H9 (cell line): ENCODE measurements around the gene GRIK3. TPM values are rescaled to one million over a fixed set of nuclear protein-coding genes. Genes with fewer than 3 reads are reported as not detected.

ENCODE experiments used
- DNase-seq: peaks from one replicate; pipeline ENCODE4 v3.0.0-alpha.2; 2017
- H2AFZ ChIP-seq: one replicate; pipeline ENCODE4 v1.6.1; 2013; ENCODE audit warnings: mild to moderate bottlenecking, low read length, control low read depth, moderate library complexity
- H2AK5ac ChIP-seq: 2 replicates; pipeline ENCODE4 v1.6.1; 2013; ENCODE audit warnings: low read length, control low read depth, mixed read lengths; ENCODE audit not compliant: insufficient read length
- H2BK120ac ChIP-seq: one replicate; pipeline ENCODE4 v1.6.1; 2013; ENCODE audit warnings: low read depth, mild to moderate bottlenecking, low read length, control low read depth, inconsistent platforms; ENCODE audit not compliant: poor library complexity, severe bottlenecking
- H2BK12ac ChIP-seq: 2 replicates; pipeline ENCODE4 v1.6.1; 2013; ENCODE audit warnings: low read length, control low read depth, mixed read lengths, low read depth; ENCODE audit not compliant: insufficient read length
- H2BK15ac ChIP-seq: 2 replicates; pipeline ENCODE4 v1.6.1; 2013; ENCODE audit warnings: low read depth, low read length, control low read depth
- H2BK20ac ChIP-seq: one replicate; pipeline ENCODE4 v1.6.1; 2013; ENCODE audit warnings: low read depth, mild to moderate bottlenecking, low read length, control low read depth, inconsistent platforms; ENCODE audit not compliant: poor library complexity, severe bottlenecking
- H2BK5ac ChIP-seq: 2 replicates; pipeline ENCODE4 v1.6.1; 2013; ENCODE audit warnings: low read length, control low read depth, mixed read lengths; ENCODE audit not compliant: insufficient read length
- H3K14ac ChIP-seq: 2 replicates; pipeline ENCODE4 v1.6.1; 2013; ENCODE audit warnings: low read length, control low read depth; ENCODE audit not compliant: insufficient read depth
- H3K18ac ChIP-seq: 2 replicates; pipeline ENCODE4 v1.6.1; 2013; ENCODE audit warnings: low read depth, mild to moderate bottlenecking, mixed read lengths, low read length, control low read depth; ENCODE audit not compliant: insufficient read length
- H3K23ac ChIP-seq: 2 replicates; pipeline ENCODE4 v1.6.1; 2013; ENCODE audit warnings: low read length, control low read depth, mixed read lengths, low read depth; ENCODE audit not compliant: insufficient read length
- H3K23me2 ChIP-seq: 2 replicates; pipeline ENCODE4 v1.6.1; 2013; ENCODE audit warnings: low read depth, mild to moderate bottlenecking, mixed read lengths, low read length, control low read depth; ENCODE audit not compliant: insufficient read length, poor library complexity, severe bottlenecking
- H3K27ac ChIP-seq: 2 replicates; pipeline ENCODE4 v1.5.1; 2013; ENCODE audit warnings: low read length, control low read depth, mixed read lengths, low read depth; ENCODE audit not compliant: insufficient read length
- H3K27me3 ChIP-seq: 2 replicates; pipeline ENCODE4 v1.6.1; 2013; ENCODE audit warnings: low read length, control low read depth, inconsistent platforms; ENCODE audit not compliant: insufficient read depth
- H3K4ac ChIP-seq: 2 replicates; pipeline ENCODE4 v1.6.1; 2013; ENCODE audit warnings: low read depth, mild to moderate bottlenecking, control low read depth, inconsistent platforms, low read length, moderate library complexity
- H3K4me1 ChIP-seq: 2 replicates; pipeline ENCODE4 v1.6.1; 2013; ENCODE audit warnings: low read length, control low read depth, inconsistent platforms; ENCODE audit not compliant: insufficient read depth
- H3K4me2 ChIP-seq: 2 replicates; pipeline ENCODE4 v1.6.1; 2013; ENCODE audit warnings: low read length, control low read depth, mixed read lengths; ENCODE audit not compliant: insufficient read length, insufficient read depth
- H3K56ac ChIP-seq: 2 replicates; pipeline ENCODE4 v1.6.1; 2013; ENCODE audit warnings: low read depth, mild to moderate bottlenecking, mixed read lengths, low read length, control low read depth; ENCODE audit not compliant: insufficient read length
- H3K79me1 ChIP-seq: 2 replicates; pipeline ENCODE4 v1.6.1; 2013; ENCODE audit warnings: low read depth, mild to moderate bottlenecking, moderate library complexity, low read length, control low read depth, inconsistent platforms; ENCODE audit not compliant: insufficient read depth, poor library complexity, severe bottlenecking
- H3K79me2 ChIP-seq: 2 replicates; pipeline ENCODE4 v1.6.1; 2013; ENCODE audit warnings: low read length, control low read depth, inconsistent platforms; ENCODE audit not compliant: insufficient read depth
- H3K9ac ChIP-seq: 2 replicates; pipeline ENCODE4 v1.6.1; 2013; ENCODE audit warnings: low read length, control low read depth, mixed read lengths; ENCODE audit not compliant: insufficient read length; ENCODE audit errors: extremely low read depth
- H3K9me3 ChIP-seq: one replicate; pipeline ENCODE4 v1.6.1; 2013; ENCODE audit warnings: low read depth, low read length, inconsistent platforms; ENCODE audit not compliant: control insufficient read depth
- H3T11ph ChIP-seq: one replicate; pipeline ENCODE4 v1.6.1; 2013; ENCODE audit warnings: mild to moderate bottlenecking, low read length, control low read depth, inconsistent platforms
- H4K20me1 ChIP-seq: one replicate; pipeline ENCODE4 v1.6.1; 2013; ENCODE audit not compliant: control insufficient read depth, insufficient read length, insufficient read depth
- H4K5ac ChIP-seq: 2 replicates; pipeline ENCODE4 v1.6.1; 2013; ENCODE audit warnings: low read depth, mild to moderate bottlenecking, mixed read lengths, low read length, control low read depth; ENCODE audit not compliant: insufficient read length
- H4K8ac ChIP-seq: replicated peaks from 2 replicates; pipeline ENCODE4 v1.6.1; 2013; ENCODE audit warnings: low read length, control low read depth, mixed read lengths, low read depth; ENCODE audit not compliant: insufficient read length
- H4K91ac ChIP-seq: 2 replicates; pipeline ENCODE4 v1.6.1; 2013; ENCODE audit warnings: low read depth, mild to moderate bottlenecking, moderate library complexity, mixed read lengths, low read length, control low read depth; ENCODE audit not compliant: insufficient read length
- H3K27ac Mint-ChIP-seq, 3 experiments: 2 replicates in 2 of 3; 3 replicates in 1 of 3; pipeline ENCODE4 v1.8.0; 2020 to 2021; ENCODE audit warnings: mixed read lengths in 3 of 3, mild to moderate bottlenecking in 1 of 3, moderate library complexity in 1 of 3
- H3K27me3 Mint-ChIP-seq: 2 replicates; pipeline ENCODE4 v1.8.0; 2021; ENCODE audit warnings: low read depth, mild to moderate bottlenecking, moderate library complexity, mixed read lengths
- H3K36me3 Mint-ChIP-seq, 3 experiments: 2 replicates in 2 of 3; 3 replicates in 1 of 3; pipeline ENCODE4 v1.8.0; 2020 to 2021; ENCODE audit warnings: low read depth in 3 of 3, mixed read lengths in 3 of 3; ENCODE audit not compliant: insufficient read depth in 1 of 3
- H3K4me1 Mint-ChIP-seq, 2 experiments: 2 replicates each; pipeline ENCODE4 v1.8.0; 2020; ENCODE audit warnings: mixed read lengths in 2 of 2
- H3K4me3 Mint-ChIP-seq, 2 experiments: 2 replicates in 1 of 2; 3 replicates in 1 of 2; pipeline ENCODE4 v1.8.0; 2020 to 2021; ENCODE audit warnings: mild to moderate bottlenecking in 2 of 2, mixed read lengths in 2 of 2, moderate library complexity in 1 of 2
- H3K9me3 Mint-ChIP-seq, 2 experiments: 2 replicates in 1 of 2; 3 replicates in 1 of 2; pipeline ENCODE4 v1.8.0; 2020; ENCODE audit warnings: mild to moderate bottlenecking in 2 of 2, mixed read lengths in 2 of 2, moderate library complexity in 1 of 2
- WGBS: extraction: QIAGEN DNeasy Blood & Tissue Kit; methylation state at CpG from one replicate; pipeline ENCODE4 v1.1.7; 2013; ENCODE audit warnings: missing lambda C conversion rate, low lambda C conversion rate, mixed read lengths; ENCODE audit not compliant: insufficient read length; ENCODE audit errors: extremely low coverage; 5-methylcytosine and 5-hydroxymethylcytosine counted together
- total RNA-seq: library from RNA; stranded (reverse); gene quantifications from 2 replicates; pipeline ENCODE4 v1.2.1, GENCODE V29; 2021
- TF ChIP-seq, protein P1 (sequence below): fragments of 200-600 bp; sonication (generic); conservative IDR thresholded peaks from 3 replicates; pipeline ENCODE4 v1.8.0; 2021; ENCODE audit warnings: antibody characterized with exemption, mild to moderate bottlenecking

Gene GRIK3
- total RNA-seq, 1 experiment from 2014 or later = 1.7 TPM

DNA sequence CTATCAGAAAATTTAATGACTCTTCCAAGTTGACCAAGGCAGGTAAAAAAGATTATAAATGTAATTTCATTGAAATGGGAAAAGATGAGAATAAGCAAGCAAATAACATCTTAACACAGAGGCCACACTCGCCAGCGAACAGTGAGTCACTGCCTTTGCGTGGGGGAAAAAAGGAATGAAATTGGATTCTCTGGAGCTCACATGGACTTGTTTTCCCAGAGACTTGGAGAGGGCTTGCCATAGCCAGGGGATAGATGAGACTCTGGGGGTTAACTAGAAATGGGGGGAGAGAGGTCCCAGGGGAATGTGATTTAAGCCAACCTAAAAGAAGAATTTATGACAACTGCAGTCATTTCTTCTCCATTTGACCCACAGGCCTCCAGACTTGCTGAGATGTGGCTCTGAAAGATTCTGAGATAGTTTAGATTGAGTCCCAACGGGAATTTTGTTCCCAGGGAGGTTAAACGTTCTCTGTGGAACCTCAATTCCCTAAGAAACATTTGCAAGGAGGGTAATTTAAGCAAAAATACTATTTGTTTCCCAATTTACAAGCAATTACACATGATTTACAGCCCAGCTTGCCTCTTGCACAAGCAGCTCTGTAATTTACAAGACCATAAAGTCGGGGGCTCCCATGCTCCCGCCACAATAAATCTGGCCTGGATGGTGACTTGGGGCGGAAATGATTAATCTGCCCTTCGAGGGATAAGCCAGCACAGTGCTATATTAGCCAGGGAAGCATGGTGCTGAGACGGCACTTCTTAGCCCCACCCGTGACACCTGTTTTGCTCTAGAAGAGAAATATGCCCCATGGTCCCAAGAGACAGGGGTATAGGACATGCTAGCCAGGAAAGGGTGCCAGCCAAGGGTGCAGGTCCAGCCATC lies 68.8 kb downstream of the GRIK3 start:
- no CpG with 5 or more reads among the region's 11 CpGs for WGBS

More for the DNA sequence above, 68.8 kb downstream of the GRIK3 start:
- Mint-ChIP-seq H3K27me3 (peaks cover 19% of the 10 kb centered on the region), H3K9me3 (no peaks in the 10 kb centered on the region), H3K27ac (no peak overlapping the region), H3K4me3 (no peak overlapping the region), H3K4me1 (peaks cover 9 to 16% of the 10 kb centered on the region in 2 experiments), H3K36me3 (no peaks in the 10 kb centered on the region; a peak in 1 of 7 replicates)
- no peaks in the 10 kb centered on the region for H3K23me2 ChIP-seq
- H4K5ac ChIP-seq = no peak overlapping the region
- H2BK15ac ChIP-seq = no peak overlapping the region
- no peak for DNase-seq
- H3K9ac ChIP-seq = no peak overlapping the region
- H3K4me1 ChIP-seq = no peaks in the 10 kb centered on the region
- H3K14ac ChIP-seq = no peak overlapping the region
- no peak overlapping the region for H3K4me2 ChIP-seq
- no peak overlapping the region for H2BK5ac ChIP-seq
- H3K27ac ChIP-seq = no peak overlapping the region
- H2BK12ac ChIP-seq = no peak overlapping the region
- H3K79me2 ChIP-seq = no peaks in the 10 kb centered on the region
- H2BK120ac ChIP-seq = no peak overlapping the region
- no peak overlapping the region for H4K8ac ChIP-seq
- no peak overlapping the region for H2BK20ac ChIP-seq
- H3K4ac ChIP-seq = no peak overlapping the region
- H4K91ac ChIP-seq = no peak overlapping the region
- H3K18ac ChIP-seq = no peak overlapping the region
- peaks cover 2% of the 10 kb centered on the region for H4K20me1 ChIP-seq
- no peaks in the 10 kb centered on the region for H3K9me3 ChIP-seq
- TF ChIP-seq, protein P1, sequence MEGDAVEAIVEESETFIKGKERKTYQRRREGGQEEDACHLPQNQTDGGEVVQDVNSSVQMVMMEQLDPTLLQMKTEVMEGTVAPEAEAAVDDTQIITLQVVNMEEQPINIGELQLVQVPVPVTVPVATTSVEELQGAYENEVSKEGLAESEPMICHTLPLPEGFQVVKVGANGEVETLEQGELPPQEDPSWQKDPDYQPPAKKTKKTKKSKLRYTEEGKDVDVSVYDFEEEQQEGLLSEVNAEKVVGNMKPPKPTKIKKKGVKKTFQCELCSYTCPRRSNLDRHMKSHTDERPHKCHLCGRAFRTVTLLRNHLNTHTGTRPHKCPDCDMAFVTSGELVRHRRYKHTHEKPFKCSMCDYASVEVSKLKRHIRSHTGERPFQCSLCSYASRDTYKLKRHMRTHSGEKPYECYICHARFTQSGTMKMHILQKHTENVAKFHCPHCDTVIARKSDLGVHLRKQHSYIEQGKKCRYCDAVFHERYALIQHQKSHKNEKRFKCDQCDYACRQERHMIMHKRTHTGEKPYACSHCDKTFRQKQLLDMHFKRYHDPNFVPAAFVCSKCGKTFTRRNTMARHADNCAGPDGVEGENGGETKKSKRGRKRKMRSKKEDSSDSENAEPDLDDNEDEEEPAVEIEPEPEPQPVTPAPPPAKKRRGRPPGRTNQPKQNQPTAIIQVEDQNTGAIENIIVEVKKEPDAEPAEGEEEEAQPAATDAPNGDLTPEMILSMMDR = no peak
- H3K27me3 ChIP-seq = no peaks in the 10 kb centered on the region
- H3K79me1 ChIP-seq = no peaks in the 10 kb centered on the region
- H3T11ph ChIP-seq = no peak overlapping the region
- no peak overlapping the region for H3K23ac ChIP-seq
- H2AK5ac ChIP-seq = no peak overlapping the region
- H3K56ac ChIP-seq = no peak overlapping the region
- no peak overlapping the region for H2AFZ ChIP-seq
